Lower leg skin (tissue), 3 donors: ENCODE measurements around the gene WSB2.

Experiments
- POLR2A ChIP-seq, 2 donors: fragments of 450-650 bp; IDR thresholded peaks; one replicate each; pipeline ENCODE4 v1.6.1; 2016 to 2017; ENCODE audit warnings: antibody characterized with exemption in 2 of 2, mild to moderate bottlenecking in 1 of 2, moderate library complexity in 1 of 2
- TF ChIP-seq, protein P1 (sequence below), 3 donors: fragments of 450-650 bp; IDR thresholded peaks; one replicate each; pipeline ENCODE4 v1.5.1; 2016; ENCODE audit warnings: antibody characterized with exemption in 3 of 3, mild to moderate bottlenecking in 3 of 3, moderate library complexity in 2 of 3

DNA sequence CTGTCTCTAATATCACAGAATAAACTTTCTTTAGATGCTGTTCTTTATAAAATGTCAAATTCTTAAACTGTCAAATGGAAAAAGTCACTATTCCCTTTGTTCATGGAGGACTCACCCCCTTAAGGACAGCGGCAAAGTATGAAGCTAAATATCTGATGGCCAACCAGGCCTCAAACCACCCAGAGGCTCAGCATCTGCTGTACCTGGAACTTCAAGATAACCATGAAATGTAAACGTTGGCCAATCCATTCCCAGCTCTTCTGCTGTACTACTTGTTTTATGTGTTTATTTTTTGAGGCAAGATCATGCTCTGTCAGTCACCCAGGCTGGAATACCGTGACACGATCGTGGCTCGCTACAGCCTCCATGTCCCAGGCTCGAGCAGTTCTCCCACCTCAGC lies 28.8 kb downstream of the WSB2 start:
- TF ChIP-seq, protein P1, sequence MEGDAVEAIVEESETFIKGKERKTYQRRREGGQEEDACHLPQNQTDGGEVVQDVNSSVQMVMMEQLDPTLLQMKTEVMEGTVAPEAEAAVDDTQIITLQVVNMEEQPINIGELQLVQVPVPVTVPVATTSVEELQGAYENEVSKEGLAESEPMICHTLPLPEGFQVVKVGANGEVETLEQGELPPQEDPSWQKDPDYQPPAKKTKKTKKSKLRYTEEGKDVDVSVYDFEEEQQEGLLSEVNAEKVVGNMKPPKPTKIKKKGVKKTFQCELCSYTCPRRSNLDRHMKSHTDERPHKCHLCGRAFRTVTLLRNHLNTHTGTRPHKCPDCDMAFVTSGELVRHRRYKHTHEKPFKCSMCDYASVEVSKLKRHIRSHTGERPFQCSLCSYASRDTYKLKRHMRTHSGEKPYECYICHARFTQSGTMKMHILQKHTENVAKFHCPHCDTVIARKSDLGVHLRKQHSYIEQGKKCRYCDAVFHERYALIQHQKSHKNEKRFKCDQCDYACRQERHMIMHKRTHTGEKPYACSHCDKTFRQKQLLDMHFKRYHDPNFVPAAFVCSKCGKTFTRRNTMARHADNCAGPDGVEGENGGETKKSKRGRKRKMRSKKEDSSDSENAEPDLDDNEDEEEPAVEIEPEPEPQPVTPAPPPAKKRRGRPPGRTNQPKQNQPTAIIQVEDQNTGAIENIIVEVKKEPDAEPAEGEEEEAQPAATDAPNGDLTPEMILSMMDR (IDR thresholded peaks at IDR 0.05): no peak
- TF ChIP-seq POLR2A (IDR thresholded peaks at IDR 0.05): no peak
